Liver (tissue), 9 donors: ENCODE measurements around the gene RBM45. TPM values are rescaled to one million over a fixed set of nuclear protein-coding genes. Genes with fewer than 3 reads are reported as not detected.
"Not testable (repeated sequence)": the region's sequence is repeated elsewhere in the genome, so short reads cannot be mapped to it uniquely, and the experiment has no call there.

Experiments used
- DNase-seq: peaks from one replicate; pipeline ENCODE4 v3.0.0-alpha.2; 2017; ENCODE audit warnings: low spot score
- H3K27ac ChIP-seq, 2 donors: one replicate each; pipeline ENCODE4 v1.7.0; 2013; ENCODE audit warnings: inconsistent platforms in 2 of 2, low read length in 2 of 2, control low read depth in 1 of 2, low read depth in 1 of 2, mild to moderate bottlenecking in 1 of 2
- H3K27me3 ChIP-seq, 4 donors: one replicate each; pipeline versions ENCODE4 v1.6.1 to v1.7.0; 2013; ENCODE audit warnings: low read length in 3 of 4, inconsistent platforms in 1 of 4, mild to moderate bottlenecking in 1 of 4, moderate library complexity in 1 of 4; ENCODE audit not compliant: control insufficient read depth in 4 of 4, insufficient read depth in 4 of 4
- H3K36me3 ChIP-seq, 4 donors: one replicate each; pipeline versions ENCODE4 v1.6.1 to v1.7.0; 2013; ENCODE audit warnings: low read length in 3 of 4, mild to moderate bottlenecking in 3 of 4, low read depth in 1 of 4, moderate library complexity in 1 of 4; ENCODE audit not compliant: control insufficient read depth in 4 of 4, insufficient read depth in 3 of 4
- H3K4me1 ChIP-seq, 4 donors: one replicate each; pipeline versions ENCODE4 v1.6.1 to v1.7.0; 2013; ENCODE audit warnings: low read length in 3 of 4, mild to moderate bottlenecking in 3 of 4, moderate library complexity in 1 of 4; ENCODE audit not compliant: control insufficient read depth in 4 of 4, insufficient read depth in 4 of 4
- H3K4me3 ChIP-seq, 3 donors: one replicate each; pipeline versions ENCODE4 v1.6.1 to v1.7.0; 2013; ENCODE audit warnings: low read length in 3 of 3, control low read depth in 1 of 3, low read depth in 1 of 3, mild to moderate bottlenecking in 1 of 3
- H3K9ac ChIP-seq, 2 donors: one replicate each; pipeline ENCODE4 v1.7.0; 2013; ENCODE audit warnings: low read length in 2 of 2, mild to moderate bottlenecking in 2 of 2, moderate library complexity in 2 of 2, control low read depth in 1 of 2, low read depth in 1 of 2
- H3K9me3 ChIP-seq, 4 donors: one replicate each; pipeline versions ENCODE4 v1.6.1 to v1.7.0; 2013; ENCODE audit warnings: low read length in 3 of 4; ENCODE audit not compliant: control insufficient read depth in 4 of 4
- FOXA1 ChIP-seq: IDR thresholded peaks from 2 replicates; pipeline ENCODE4 v1.6.1; 2016; ENCODE audit warnings: antibody characterized with exemption
- FOXA2 ChIP-seq: IDR thresholded peaks from 2 replicates; pipeline ENCODE4 v1.6.1; 2016; ENCODE audit warnings: antibody characterized with exemption
- GABPA ChIP-seq, 2 donors: IDR thresholded peaks in 1 of 2; conservative IDR thresholded peaks in 1 of 2; 2 replicates each; pipeline ENCODE4 v1.6.1; 2016; ENCODE audit warnings: antibody characterized with exemption in 2 of 2, mild to moderate bottlenecking in 1 of 2, moderate library complexity in 1 of 2
- HNF4A ChIP-seq, 2 donors: conservative IDR thresholded peaks; 2 replicates each; pipeline ENCODE4 v1.6.1; 2016; ENCODE audit warnings: antibody characterized with exemption in 2 of 2, mild to moderate bottlenecking in 2 of 2
- HNF4G ChIP-seq: IDR thresholded peaks from 2 replicates; pipeline ENCODE4 v1.6.1; 2016; ENCODE audit warnings: antibody characterized with exemption
- JUND ChIP-seq, 2 donors: IDR thresholded peaks; 2 replicates each; pipeline ENCODE4 v1.6.1; 2016; ENCODE audit warnings: antibody characterized with exemption in 2 of 2
- NR2F2 ChIP-seq: IDR thresholded peaks from 2 replicates; pipeline ENCODE4 v1.6.1; 2016; ENCODE audit warnings: antibody characterized with exemption
- RAD21 ChIP-seq, 2 donors: IDR thresholded peaks; 2 replicates each; pipeline ENCODE4 v1.6.1; 2016; ENCODE audit warnings: antibody characterized with exemption in 2 of 2, mild to moderate bottlenecking in 2 of 2
- RXRA ChIP-seq, 2 donors: IDR thresholded peaks; 2 replicates each; pipeline ENCODE4 v1.6.1; 2017 to 2018; ENCODE audit warnings: antibody characterized with exemption in 2 of 2, mild to moderate bottlenecking in 1 of 2
- SP1 ChIP-seq: IDR thresholded peaks from 2 replicates; pipeline ENCODE4 v1.6.1; 2018; ENCODE audit warnings: antibody characterized with exemption, mild to moderate bottlenecking
- TAF1 ChIP-seq: conservative IDR thresholded peaks from 2 replicates; pipeline ENCODE4 v1.6.1; 2016; ENCODE audit warnings: antibody characterized with exemption, mild to moderate bottlenecking
- YY1 ChIP-seq: IDR thresholded peaks from 2 replicates; pipeline ENCODE4 v1.6.1; 2016; ENCODE audit warnings: antibody characterized with exemption, mild to moderate bottlenecking
- WGBS: extraction: QIAGEN DNeasy Blood & Tissue Kit; methylation state at CpG from one replicate; pipeline ENCODE4 v1.1.7; 2013; 5-methylcytosine and 5-hydroxymethylcytosine counted together
- polyA plus RNA-seq, 2 donors: library from polyadenylated mRNA; stranded (reverse) in 1 of 2; unstranded in 1 of 2; fragments of 200-250 nt in 1 of 2; fragments of >200 nt in 1 of 2; fragmentation: Nextera tagmentation in 1 of 2; extraction: Ambion mirVana in 1 of 2; gene quantifications; one replicate each; pipeline versions ENCODE4 v1.2.1 to v1.2.3, GENCODE V29; 2013 to 2015
- total RNA-seq, 2 donors: library from RNA; depleted of rRNA; stranded (reverse); fragments of >200 nt; gene quantifications; one replicate each; pipeline ENCODE4 v1.2.3, GENCODE V29; 2014
- TF ChIP-seq, protein P1 (sequence below): IDR thresholded peaks from 2 replicates; pipeline ENCODE4 v1.6.1; 2016; ENCODE audit warnings: antibody characterized with exemption
- TF ChIP-seq, protein P2 (sequence below): IDR thresholded peaks from 2 replicates; pipeline ENCODE4 v1.6.1; 2016; ENCODE audit warnings: antibody characterized with exemption
- TF ChIP-seq, protein P3 (sequence below): IDR thresholded peaks from 2 replicates; pipeline ENCODE4 v1.6.1; 2016; ENCODE audit warnings: antibody characterized with exemption, mild to moderate bottlenecking
- TF ChIP-seq, protein P4 (sequence below): IDR thresholded peaks from 2 replicates; pipeline ENCODE4 v1.6.1; 2016; ENCODE audit warnings: antibody characterized with exemption
- donor health status: healthy.
- donor health status: healthy.
- donor health status: healthy.
- donor health status: healthy.
- donor health status: healthy.

Gene RBM45
- total and polyA plus RNA-seq, 4 donors = 4.2 to 11.4 (median 6.8) TPM

DNA sequence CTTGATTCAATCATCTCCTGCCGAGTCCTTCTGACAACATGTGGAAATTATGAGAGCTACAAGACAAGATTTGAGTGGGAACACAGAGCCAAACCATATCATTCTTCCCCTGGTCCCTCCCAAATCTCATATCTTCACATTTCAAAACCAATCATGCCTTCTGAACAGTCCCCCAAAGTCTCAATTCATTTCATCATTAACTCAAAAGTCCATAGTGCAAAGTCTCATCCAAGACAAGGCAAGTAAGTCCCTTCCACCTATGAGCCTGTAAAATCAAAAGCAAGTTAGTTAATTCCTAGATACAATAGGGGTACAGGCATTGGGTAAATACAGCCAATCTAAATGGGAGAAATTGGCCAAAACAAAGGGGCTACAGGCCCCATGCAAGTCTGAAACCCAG, 41.6 kb downstream of the RBM45 start:
- H3K4me3 ChIP-seq, H3K9ac ChIP-seq, DNase-seq, H3K27me3 ChIP-seq, H3K9me3 ChIP-seq, H3K27ac ChIP-seq, H3K36me3 ChIP-seq: not testable (repeated sequence)
- H3K4me1 ChIP-seq = peaks cover 0 to 12% (median 8%) of the 10 kb centered on the region in 4 donors
- 69% methylated on average over 1 of the region's 1 CpG for WGBS
- TF ChIP-seq HNF4A (conservative IDR thresholded peaks at IDR 0.05) = peak; percentile 49 to 69

DNA sequence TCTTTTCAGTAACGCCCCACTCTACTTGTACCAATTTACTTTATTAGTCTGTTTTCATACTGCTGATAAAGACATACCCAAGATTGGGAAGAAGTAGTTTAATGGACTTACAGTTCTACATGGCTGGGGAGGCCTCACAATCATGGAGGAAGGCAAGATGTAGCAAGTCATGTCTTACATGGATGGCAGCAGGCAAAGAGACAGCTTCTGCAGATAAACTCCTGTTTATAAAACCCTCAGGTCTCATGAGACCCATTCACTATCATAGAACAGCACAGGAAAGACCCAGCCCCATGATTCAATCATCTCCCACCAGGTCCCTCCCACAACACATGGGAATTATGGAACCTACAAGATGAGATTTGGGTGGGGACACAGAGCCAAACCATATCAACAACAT, 43.3 kb downstream of the RBM45 start:
- no peak overlapping the region for H3K9ac ChIP-seq
- WGBS = 97% methylated on average over 1 of the region's 1 CpG
- DNase-seq = no peak
- H3K27ac ChIP-seq = no peak overlapping the region
- no peaks in the 10 kb centered on the region for H3K9me3 ChIP-seq
- H3K27me3 ChIP-seq = no peaks in the 10 kb centered on the region
- peaks cover 0 to 12% (median 8%) of the 10 kb centered on the region in 4 donors for H3K4me1 ChIP-seq
- H3K4me3 ChIP-seq = no peak overlapping the region
- no peaks in the 10 kb centered on the region for H3K36me3 ChIP-seq
- no peak for TF ChIP-seq TAF1
- TF ChIP-seq SP1 = no peak
- TF ChIP-seq HNF4G = no peak
- TF ChIP-seq, protein P1, sequence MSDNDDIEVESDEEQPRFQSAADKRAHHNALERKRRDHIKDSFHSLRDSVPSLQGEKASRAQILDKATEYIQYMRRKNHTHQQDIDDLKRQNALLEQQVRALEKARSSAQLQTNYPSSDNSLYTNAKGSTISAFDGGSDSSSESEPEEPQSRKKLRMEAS = no peak
- TF ChIP-seq, protein P2, sequence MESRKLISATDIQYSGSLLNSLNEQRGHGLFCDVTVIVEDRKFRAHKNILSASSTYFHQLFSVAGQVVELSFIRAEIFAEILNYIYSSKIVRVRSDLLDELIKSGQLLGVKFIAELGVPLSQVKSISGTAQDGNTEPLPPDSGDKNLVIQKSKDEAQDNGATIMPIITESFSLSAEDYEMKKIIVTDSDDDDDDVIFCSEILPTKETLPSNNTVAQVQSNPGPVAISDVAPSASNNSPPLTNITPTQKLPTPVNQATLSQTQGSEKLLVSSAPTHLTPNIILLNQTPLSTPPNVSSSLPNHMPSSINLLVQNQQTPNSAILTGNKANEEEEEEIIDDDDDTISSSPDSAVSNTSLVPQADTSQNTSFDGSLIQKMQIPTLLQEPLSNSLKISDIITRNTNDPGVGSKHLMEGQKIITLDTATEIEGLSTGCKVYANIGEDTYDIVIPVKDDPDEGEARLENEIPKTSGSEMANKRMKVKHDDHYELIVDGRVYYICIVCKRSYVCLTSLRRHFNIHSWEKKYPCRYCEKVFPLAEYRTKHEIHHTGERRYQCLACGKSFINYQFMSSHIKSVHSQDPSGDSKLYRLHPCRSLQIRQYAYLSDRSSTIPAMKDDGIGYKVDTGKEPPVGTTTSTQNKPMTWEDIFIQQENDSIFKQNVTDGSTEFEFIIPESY = no peak
- no peak for TF ChIP-seq YY1
- no peak for TF ChIP-seq NR2F2
- TF ChIP-seq, protein P3, sequence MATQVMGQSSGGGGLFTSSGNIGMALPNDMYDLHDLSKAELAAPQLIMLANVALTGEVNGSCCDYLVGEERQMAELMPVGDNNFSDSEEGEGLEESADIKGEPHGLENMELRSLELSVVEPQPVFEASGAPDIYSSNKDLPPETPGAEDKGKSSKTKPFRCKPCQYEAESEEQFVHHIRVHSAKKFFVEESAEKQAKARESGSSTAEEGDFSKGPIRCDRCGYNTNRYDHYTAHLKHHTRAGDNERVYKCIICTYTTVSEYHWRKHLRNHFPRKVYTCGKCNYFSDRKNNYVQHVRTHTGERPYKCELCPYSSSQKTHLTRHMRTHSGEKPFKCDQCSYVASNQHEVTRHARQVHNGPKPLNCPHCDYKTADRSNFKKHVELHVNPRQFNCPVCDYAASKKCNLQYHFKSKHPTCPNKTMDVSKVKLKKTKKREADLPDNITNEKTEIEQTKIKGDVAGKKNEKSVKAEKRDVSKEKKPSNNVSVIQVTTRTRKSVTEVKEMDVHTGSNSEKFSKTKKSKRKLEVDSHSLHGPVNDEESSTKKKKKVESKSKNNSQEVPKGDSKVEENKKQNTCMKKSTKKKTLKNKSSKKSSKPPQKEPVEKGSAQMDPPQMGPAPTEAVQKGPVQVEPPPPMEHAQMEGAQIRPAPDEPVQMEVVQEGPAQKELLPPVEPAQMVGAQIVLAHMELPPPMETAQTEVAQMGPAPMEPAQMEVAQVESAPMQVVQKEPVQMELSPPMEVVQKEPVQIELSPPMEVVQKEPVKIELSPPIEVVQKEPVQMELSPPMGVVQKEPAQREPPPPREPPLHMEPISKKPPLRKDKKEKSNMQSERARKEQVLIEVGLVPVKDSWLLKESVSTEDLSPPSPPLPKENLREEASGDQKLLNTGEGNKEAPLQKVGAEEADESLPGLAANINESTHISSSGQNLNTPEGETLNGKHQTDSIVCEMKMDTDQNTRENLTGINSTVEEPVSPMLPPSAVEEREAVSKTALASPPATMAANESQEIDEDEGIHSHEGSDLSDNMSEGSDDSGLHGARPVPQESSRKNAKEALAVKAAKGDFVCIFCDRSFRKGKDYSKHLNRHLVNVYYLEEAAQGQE = no peak

DNA sequence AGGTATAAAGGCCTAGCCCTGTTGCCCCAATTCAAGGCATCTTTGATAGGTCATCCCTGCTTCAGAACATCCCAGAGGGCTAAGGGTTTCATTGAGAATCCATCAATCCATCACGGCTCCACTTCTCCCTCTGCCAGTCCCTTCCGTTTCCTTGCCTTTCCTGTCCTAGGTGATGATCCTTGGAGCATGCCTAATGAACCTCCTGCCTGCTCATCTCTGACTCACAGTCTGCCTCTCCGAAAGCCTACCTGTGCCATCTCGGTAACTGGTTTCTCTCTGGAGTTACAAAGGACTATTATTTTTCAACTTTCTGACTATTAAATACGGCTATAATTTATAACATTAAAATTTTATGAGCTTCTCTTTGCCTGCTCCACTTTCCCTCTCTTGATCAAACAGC, 45.3 kb downstream of the RBM45 start:
- Histone ChIP-seq H3K27me3 (no peaks in the 10 kb centered on the region), H3K9me3 (no peaks in the 10 kb centered on the region), H3K27ac (no peak overlapping the region), H3K9ac (no peak overlapping the region), H3K4me1 (peaks cover 0 to 9% (median 8%) of the 10 kb centered on the region in 4 donors), H3K4me3 (no peak overlapping the region), H3K36me3 (no peaks in the 10 kb centered on the region)
- 94% methylated on average over 5 of the region's 5 CpGs for WGBS
- DNase-seq = no peak
- no peak for TF ChIP-seq JUND (IDR thresholded peaks at IDR 0.05)
- TF ChIP-seq NR2F2 = no peak
- no peak for TF ChIP-seq RXRA (IDR thresholded peaks at IDR 0.05)
- TF ChIP-seq HNF4G = no peak
- TF ChIP-seq, protein P4, sequence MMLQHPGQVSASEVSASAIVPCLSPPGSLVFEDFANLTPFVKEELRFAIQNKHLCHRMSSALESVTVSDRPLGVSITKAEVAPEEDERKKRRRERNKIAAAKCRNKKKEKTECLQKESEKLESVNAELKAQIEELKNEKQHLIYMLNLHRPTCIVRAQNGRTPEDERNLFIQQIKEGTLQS = no peak
- TF ChIP-seq, protein P1 = no peak
- no peak for TF ChIP-seq FOXA1
- no peak for TF ChIP-seq RAD21 (IDR thresholded peaks at IDR 0.05)
- TF ChIP-seq GABPA (IDR thresholded peaks at IDR 0.05 in 1 of 2, conservative IDR thresholded peaks at IDR 0.05 in 1 of 2) = no peak
- TF ChIP-seq FOXA2 = no peak
- TF ChIP-seq, protein P2 = no peak
- TF ChIP-seq SP1 = no peak
- TF ChIP-seq, protein P3 = no peak
- TF ChIP-seq HNF4A (conservative IDR thresholded peaks at IDR 0.05) = no peak
- TF ChIP-seq TAF1 = no peak
- no peak for TF ChIP-seq YY1
